ENCODE results near the gene IQGAP2.

GRCh38 chr5:76669245-76669644 is 266.2 kb downstream of the IQGAP2 start:
- TF ChIP-seq GATA3 (IDR thresholded peaks at IDR 0.05; ENCODE audit: low read depth, low read length) (no peak), GATA2 (IDR thresholded peaks at IDR 0.05; ENCODE audit: low read depth, low read length) (no peak)

All from SH-SY5Y (cell line).